Measurements from ENCODE around the gene SH3RF2. TPM values are rescaled to one million over a fixed set of nuclear protein-coding genes. Genes with fewer than 3 reads are reported as not detected.
"Not testable (repeated sequence)": the region's sequence is repeated elsewhere in the genome, so short reads cannot be mapped to it uniquely, and the experiment has no call there.

Gene SH3RF2, protein sequence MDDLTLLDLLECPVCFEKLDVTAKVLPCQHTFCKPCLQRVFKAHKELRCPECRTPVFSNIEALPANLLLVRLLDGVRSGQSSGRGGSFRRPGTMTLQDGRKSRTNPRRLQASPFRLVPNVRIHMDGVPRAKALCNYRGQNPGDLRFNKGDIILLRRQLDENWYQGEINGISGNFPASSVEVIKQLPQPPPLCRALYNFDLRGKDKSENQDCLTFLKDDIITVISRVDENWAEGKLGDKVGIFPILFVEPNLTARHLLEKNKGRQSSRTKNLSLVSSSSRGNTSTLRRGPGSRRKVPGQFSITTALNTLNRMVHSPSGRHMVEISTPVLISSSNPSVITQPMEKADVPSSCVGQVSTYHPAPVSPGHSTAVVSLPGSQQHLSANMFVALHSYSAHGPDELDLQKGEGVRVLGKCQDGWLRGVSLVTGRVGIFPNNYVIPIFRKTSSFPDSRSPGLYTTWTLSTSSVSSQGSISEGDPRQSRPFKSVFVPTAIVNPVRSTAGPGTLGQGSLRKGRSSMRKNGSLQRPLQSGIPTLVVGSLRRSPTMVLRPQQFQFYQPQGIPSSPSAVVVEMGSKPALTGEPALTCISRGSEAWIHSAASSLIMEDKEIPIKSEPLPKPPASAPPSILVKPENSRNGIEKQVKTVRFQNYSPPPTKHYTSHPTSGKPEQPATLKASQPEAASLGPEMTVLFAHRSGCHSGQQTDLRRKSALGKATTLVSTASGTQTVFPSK
- total RNA-seq = 1 to 10 TPM; 6.6 to 9.5 (median 9.4) TPM

DNA sequence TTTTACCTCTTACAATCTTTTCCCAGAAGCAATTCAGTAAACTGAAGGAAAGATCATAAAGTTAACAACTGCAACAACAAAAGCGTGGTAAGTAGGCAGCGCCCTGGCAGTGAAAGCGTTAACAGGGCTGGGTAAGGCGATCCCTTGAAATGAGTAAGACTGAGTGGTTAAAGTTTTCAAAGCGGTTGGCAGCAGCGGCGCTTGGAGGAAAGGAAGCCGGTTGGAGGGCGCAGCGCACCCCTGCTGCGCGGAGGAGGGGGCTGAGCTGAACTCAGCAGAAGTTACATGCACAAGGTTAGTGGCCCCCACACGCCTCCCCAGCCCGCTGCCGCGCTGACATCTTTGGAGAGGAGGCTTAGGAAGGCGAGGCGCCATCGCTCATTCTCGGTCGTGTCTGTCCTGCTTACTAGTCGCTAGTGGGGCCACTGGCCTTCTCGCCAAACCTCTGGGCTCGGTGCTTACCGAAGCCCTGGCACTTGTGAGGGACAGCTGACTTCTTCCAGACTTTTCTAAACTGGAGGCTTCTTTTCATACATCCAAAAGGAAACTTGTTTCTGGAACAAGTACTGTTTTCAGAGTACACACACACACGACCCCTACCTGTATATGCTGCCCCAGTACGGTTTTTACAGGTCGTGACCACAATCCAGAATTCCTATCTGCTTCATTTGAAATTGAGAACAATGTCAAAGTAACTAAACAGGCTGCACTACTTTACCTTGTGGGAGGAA lies at the start of gene SH3RF2:
Gene SH3RF2, plus strand, starts transcription at position 178 of the 731 bp plus-strand sequence. CDS start 1,351 bp downstream, outside the sequence.
- Histone ChIP-seq H3K27ac (peak within 1 kb of the TSS; percentile 73 to 89), H3K4me1 (no peaks in the 10 kb centered on the region), H3K36me3 (no peaks in the 10 kb centered on the region), H3K4me3 (peak within 1 kb of the TSS; percentile 25 to 72 (median 56)), H3K27me3 (no peaks in the 10 kb centered on the region), H3K9me3 (no peaks in the 10 kb centered on the region)
- peak; percentile 51 to 55 for DNase-seq (ENCODE audit: low spot score in 2 of 2)
- peak in 2 of 3 donors; percentile 14 to 17 for TF ChIP-seq POLR2AphosphoS5 (IDR thresholded peaks at IDR 0.05)
- TF ChIP-seq, protein P1, sequence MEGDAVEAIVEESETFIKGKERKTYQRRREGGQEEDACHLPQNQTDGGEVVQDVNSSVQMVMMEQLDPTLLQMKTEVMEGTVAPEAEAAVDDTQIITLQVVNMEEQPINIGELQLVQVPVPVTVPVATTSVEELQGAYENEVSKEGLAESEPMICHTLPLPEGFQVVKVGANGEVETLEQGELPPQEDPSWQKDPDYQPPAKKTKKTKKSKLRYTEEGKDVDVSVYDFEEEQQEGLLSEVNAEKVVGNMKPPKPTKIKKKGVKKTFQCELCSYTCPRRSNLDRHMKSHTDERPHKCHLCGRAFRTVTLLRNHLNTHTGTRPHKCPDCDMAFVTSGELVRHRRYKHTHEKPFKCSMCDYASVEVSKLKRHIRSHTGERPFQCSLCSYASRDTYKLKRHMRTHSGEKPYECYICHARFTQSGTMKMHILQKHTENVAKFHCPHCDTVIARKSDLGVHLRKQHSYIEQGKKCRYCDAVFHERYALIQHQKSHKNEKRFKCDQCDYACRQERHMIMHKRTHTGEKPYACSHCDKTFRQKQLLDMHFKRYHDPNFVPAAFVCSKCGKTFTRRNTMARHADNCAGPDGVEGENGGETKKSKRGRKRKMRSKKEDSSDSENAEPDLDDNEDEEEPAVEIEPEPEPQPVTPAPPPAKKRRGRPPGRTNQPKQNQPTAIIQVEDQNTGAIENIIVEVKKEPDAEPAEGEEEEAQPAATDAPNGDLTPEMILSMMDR (IDR thresholded peaks at IDR 0.05) = no peak
- TF ChIP-seq POLR2A (IDR thresholded peaks at IDR 0.05) = no peak
- intact Hi-C loops (cut with DNase I; ENCODE audit: low total_unique reads) = no loop called here

DNA sequence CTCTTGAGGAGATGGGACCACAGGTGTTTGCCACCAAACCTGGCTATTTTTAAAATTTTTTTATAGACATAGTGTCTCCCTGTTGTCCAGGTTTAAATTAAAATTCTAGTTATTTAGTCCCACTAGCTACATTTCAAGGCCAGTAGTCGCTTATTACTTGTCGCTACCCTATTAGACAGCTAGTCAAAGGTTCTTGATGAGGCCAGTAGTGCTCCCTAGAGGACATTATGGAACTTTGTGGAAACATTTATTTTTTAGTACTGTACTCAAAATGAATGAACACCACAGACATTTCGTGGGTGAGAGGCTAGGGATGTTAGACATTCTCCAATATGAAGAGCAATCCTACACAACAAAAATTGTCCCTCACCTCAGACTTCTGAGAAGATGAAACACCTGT lies 49.2 kb upstream of the SH3RF2 start:
- DNase-seq (ENCODE audit: low spot score in 2 of 2) = no peak
- no peaks in the 10 kb centered on the region for H3K36me3 ChIP-seq
- TF ChIP-seq, protein P1 (IDR thresholded peaks at IDR 0.05) = no peak
- no peak for TF ChIP-seq POLR2A (IDR thresholded peaks at IDR 0.05)
- TF ChIP-seq POLR2AphosphoS5 (IDR thresholded peaks at IDR 0.05) = no peak
- H3K4me3 ChIP-seq = no peak overlapping the region
- no peaks in the 10 kb centered on the region for H3K4me1 ChIP-seq
- H3K27me3 ChIP-seq = no peaks in the 10 kb centered on the region
- intact Hi-C loops (cut with DNase I; ENCODE audit: low total_unique reads) = no loop called here
- H3K27ac ChIP-seq = no peak overlapping the region
- peaks cover 0 to 3% of the 10 kb centered on the region in 2 donors for H3K9me3 ChIP-seq

DNA sequence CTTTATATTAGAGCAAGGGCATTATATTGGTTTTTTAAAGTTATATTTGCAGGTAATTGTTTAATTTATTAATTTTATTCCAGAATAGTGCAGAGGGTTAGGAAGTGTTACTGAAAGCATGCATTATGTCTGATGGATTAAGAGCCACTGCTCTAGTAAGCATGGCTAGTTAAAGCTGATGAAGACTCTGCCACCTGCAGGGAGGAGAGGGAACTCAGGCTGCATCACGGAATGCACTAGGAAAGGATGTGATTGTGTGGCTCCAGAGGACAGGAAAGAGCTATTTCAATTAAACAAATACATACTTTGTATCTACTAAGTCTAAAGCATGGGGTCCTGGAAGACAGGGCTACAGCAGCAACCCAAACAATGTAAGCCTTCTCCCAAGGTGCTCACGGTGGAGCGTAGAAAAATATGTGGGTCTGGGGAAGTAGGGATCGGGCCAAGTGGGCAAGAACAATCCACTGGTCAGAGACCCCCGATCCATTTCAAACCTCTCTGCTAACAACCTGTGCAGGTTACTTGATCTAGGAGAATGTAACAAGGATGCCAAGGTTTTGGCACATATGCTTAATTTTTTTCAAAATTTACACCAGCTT lies 48.3 kb upstream of the SH3RF2 start:
- no peak for TF ChIP-seq POLR2A (IDR thresholded peaks at IDR 0.05)
- TF ChIP-seq, protein P1 (IDR thresholded peaks at IDR 0.05) = peak in 1 of 3 donors; percentile 31
- intact Hi-C loops (cut with DNase I; ENCODE audit: low total_unique reads) = no loop called here
- H3K36me3 ChIP-seq = no peaks in the 10 kb centered on the region
- H3K4me1 ChIP-seq = no peaks in the 10 kb centered on the region
- H3K27ac ChIP-seq = no peak overlapping the region
- H3K27me3 ChIP-seq = no peaks in the 10 kb centered on the region
- H3K9me3 ChIP-seq = peaks cover 0 to 3% of the 10 kb centered on the region in 2 donors
- DNase-seq (ENCODE audit: low spot score in 2 of 2) = no peak
- no peak overlapping the region for H3K4me3 ChIP-seq

DNA sequence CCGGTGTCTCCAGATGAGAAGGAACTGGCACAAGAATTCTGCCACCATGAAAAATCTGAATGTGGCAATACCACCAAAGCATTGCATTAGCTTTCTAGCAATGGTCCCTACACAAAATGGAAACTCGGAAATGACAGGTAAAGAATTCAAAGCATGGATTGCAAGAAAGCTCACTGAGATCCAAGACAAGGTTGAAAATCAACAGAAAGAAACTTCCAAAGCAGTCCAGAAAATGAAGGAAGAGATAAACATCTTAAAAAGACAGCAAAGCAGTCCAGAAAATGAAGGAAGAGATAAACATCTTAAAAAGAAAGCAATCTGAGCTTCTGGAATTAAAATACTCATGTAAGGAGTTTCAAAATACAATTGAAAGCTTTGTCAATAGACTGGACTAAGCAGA lies 46.8 kb upstream of the SH3RF2 start:
- Histone ChIP-seq H3K4me1 (no peaks in the 10 kb centered on the region), H3K9me3 (peaks cover 0 to 3% of the 10 kb centered on the region in 2 donors), H3K27me3 (no peaks in the 10 kb centered on the region), H3K36me3 (no peaks in the 10 kb centered on the region), H3K27ac (no peak overlapping the region), H3K4me3 (no peak overlapping the region)
- intact Hi-C loops (cut with DNase I; ENCODE audit: low total_unique reads) = no loop called here
- no peak for DNase-seq (ENCODE audit: low spot score in 2 of 2)
- TF ChIP-seq POLR2AphosphoS5 (IDR thresholded peaks at IDR 0.05) (no peak), POLR2A (IDR thresholded peaks at IDR 0.05) (no peak)
- TF ChIP-seq, protein P1 (IDR thresholded peaks at IDR 0.05) = no peak

DNA sequence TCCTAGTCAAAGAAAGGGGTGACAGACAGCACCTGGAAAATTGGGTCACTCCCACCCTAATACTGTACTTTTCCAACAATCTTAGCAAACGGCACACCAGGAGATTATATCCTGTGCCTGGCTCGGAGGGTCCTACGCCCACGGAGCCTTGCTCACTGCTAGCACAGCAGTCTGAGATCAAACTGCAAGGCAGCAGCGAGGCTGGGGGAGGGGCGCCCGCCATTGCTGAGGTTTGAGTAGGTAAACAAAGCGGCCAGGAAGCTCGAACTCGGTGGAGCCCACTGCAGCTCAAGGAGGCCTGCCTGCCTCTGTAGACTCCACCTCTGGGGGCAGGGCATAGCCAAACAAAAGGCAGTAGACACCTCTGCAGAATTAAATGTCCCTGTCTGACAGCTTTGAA lies 45.0 kb upstream of the SH3RF2 start:
- H3K36me3 ChIP-seq; H3K4me1 ChIP-seq; DNase-seq (ENCODE audit: low spot score in 2 of 2); H3K4me3 ChIP-seq; H3K9me3 ChIP-seq; H3K27me3 ChIP-seq; H3K27ac ChIP-seq; intact Hi-C loops (cut with DNase I; ENCODE audit: low total_unique reads): not testable (repeated sequence)
